Fibroblast of lung (primary cell): ENCODE results near the gene DNAH5.
"Not testable (repeated sequence)": the region's sequence is repeated elsewhere in the genome, so short reads cannot be mapped to it uniquely, and the experiment has no call there.

Experiments used
- EZH2 ChIP-seq: IDR thresholded peaks from 2 replicates; pipeline ENCODE4 v1.5.1; 2012; ENCODE audit warnings: low read length, control low read depth, mild to moderate bottlenecking; ENCODE audit errors: missing control alignments
- TF ChIP-seq, protein P1 (sequence below), 2 donors: IDR thresholded peaks in 1 of 2; conservative IDR thresholded peaks in 1 of 2; 1 replicate in 1 of 2; 2 replicates in 1 of 2; pipeline ENCODE4 v1.5.1; 2011 to 2012; ENCODE audit warnings: low read length in 2 of 2, control low read depth in 1 of 2, inconsistent platforms in 1 of 2, low read depth in 1 of 2, mild to moderate bottlenecking in 1 of 2

DNA sequence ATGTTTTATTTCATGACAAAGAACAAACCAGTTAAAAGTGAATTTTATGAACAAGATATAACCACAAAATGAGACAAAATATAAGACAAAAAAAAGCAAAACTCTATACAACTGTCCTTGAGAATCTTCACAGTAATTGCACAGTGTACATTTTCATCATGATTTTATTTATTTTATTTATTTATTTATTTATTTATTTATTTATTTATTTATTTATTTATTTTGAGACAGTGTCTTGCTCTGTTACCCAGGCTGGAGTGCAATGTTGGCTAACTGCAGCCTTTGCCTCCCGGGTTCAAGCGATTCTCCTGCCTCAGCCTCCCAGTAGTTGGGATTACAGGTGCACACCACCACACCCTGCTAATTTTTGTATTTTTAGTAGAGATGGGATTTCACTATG is 145.9 kb downstream of the DNAH5 start:
- TF ChIP-seq, protein P1, sequence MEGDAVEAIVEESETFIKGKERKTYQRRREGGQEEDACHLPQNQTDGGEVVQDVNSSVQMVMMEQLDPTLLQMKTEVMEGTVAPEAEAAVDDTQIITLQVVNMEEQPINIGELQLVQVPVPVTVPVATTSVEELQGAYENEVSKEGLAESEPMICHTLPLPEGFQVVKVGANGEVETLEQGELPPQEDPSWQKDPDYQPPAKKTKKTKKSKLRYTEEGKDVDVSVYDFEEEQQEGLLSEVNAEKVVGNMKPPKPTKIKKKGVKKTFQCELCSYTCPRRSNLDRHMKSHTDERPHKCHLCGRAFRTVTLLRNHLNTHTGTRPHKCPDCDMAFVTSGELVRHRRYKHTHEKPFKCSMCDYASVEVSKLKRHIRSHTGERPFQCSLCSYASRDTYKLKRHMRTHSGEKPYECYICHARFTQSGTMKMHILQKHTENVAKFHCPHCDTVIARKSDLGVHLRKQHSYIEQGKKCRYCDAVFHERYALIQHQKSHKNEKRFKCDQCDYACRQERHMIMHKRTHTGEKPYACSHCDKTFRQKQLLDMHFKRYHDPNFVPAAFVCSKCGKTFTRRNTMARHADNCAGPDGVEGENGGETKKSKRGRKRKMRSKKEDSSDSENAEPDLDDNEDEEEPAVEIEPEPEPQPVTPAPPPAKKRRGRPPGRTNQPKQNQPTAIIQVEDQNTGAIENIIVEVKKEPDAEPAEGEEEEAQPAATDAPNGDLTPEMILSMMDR (conservative IDR thresholded peaks at IDR 0.05 in 1 of 2, IDR thresholded peaks at IDR 0.05 in 1 of 2; ENCODE audit: low read depth in 1 of 2, low read length in 2 of 2), result not testable (repeated sequence)
- not testable (repeated sequence) for TF ChIP-seq EZH2
